Fibroblast of lung (primary cell): ENCODE measurements around the gene GDF2. TPM values are rescaled to one million over a fixed set of nuclear protein-coding genes. Genes with fewer than 3 reads are reported as not detected.

Experiments
- DNase-seq, 2 donors: peaks; one replicate each; pipeline versions ENCODE4 v3.0.0 to v3.0.0-alpha.2; 2010; ENCODE audit warnings: low read depth in 2 of 2
- H2AFZ ChIP-seq: 2 replicates; pipeline ENCODE4 v1.5.1; 2012; ENCODE audit warnings: low read length, control low read depth, inconsistent platforms
- H3K27ac ChIP-seq: 2 replicates; pipeline ENCODE4 v1.5.1; 2011; ENCODE audit warnings: low read length, control low read depth; ENCODE audit not compliant: insufficient read depth
- H3K27me3 ChIP-seq: 2 replicates; pipeline ENCODE4 v1.5.1; 2011; ENCODE audit warnings: mild to moderate bottlenecking, low read length; ENCODE audit not compliant: control insufficient read depth, insufficient read depth
- H3K36me3 ChIP-seq: 2 replicates; pipeline ENCODE4 v1.5.1; 2011; ENCODE audit warnings: low read length; ENCODE audit not compliant: control insufficient read depth, insufficient read depth
- H3K4me1 ChIP-seq: 2 replicates; pipeline ENCODE4 v1.5.1; 2011; ENCODE audit warnings: low read length; ENCODE audit not compliant: control insufficient read depth, insufficient read depth; ENCODE audit errors: extremely low read depth
- H3K4me2 ChIP-seq: 2 replicates; pipeline ENCODE4 v1.5.1; 2011; ENCODE audit warnings: low read length, control low read depth; ENCODE audit not compliant: insufficient read depth; ENCODE audit errors: extremely low read depth
- H3K4me3 ChIP-seq, 4 experiments: fragments of 200-600 bp in 1 of 4; sonication (generic) in 1 of 4; replicated peaks in 1 of 4; 2 replicates each; pipeline ENCODE4 v1.5.1; 2011 to 2016; ENCODE audit warnings: low read length in 4 of 4, low read depth in 3 of 4, mild to moderate bottlenecking in 3 of 4, control low read depth in 2 of 4, inconsistent platforms in 1 of 4, mixed read lengths in 1 of 4; ENCODE audit not compliant: insufficient read depth in 1 of 4; ENCODE audit errors: control extremely low read depth in 1 of 4
- H3K79me2 ChIP-seq: 2 replicates; pipeline ENCODE4 v1.5.1; 2012; ENCODE audit warnings: mild to moderate bottlenecking, low read length, inconsistent platforms; ENCODE audit not compliant: control insufficient read depth, insufficient read depth
- H3K9ac ChIP-seq: 2 replicates; pipeline ENCODE4 v1.5.1; 2011; ENCODE audit warnings: mild to moderate bottlenecking, low read length, control low read depth; ENCODE audit not compliant: insufficient read depth
- H3K9me3 ChIP-seq: 2 replicates; pipeline ENCODE4 v1.5.1; 2012; ENCODE audit warnings: low read depth, low read length; ENCODE audit not compliant: control insufficient read depth, insufficient read depth
- H4K20me1 ChIP-seq: 2 replicates; pipeline ENCODE4 v1.5.1; 2011; ENCODE audit warnings: low read length; ENCODE audit not compliant: control insufficient read depth, insufficient read depth; ENCODE audit errors: extremely low read depth
- EZH2 ChIP-seq: IDR thresholded peaks from 2 replicates; pipeline ENCODE4 v1.5.1; 2012; ENCODE audit warnings: low read length, control low read depth, mild to moderate bottlenecking; ENCODE audit errors: missing control alignments
- polyA plus RNA-seq, 2 donors: library from polyadenylated mRNA; depleted of rRNA in 1 of 2; stranded (reverse) in 1 of 2; unstranded in 1 of 2; fragments of >200 nt; gene quantifications; 2 replicates each; pipeline ENCODE4 v1.2.1, GENCODE V29; 2011 to 2012; ENCODE audit warnings: missing spikeins in 1 of 2
- total RNA-seq: library from RNA; depleted of rRNA; stranded (reverse); fragments of >200 nt; gene quantifications from 2 replicates; pipeline ENCODE4 v1.2.1, GENCODE V29; 2014
- TF ChIP-seq, protein P1 (sequence below), 2 donors: IDR thresholded peaks in 1 of 2; conservative IDR thresholded peaks in 1 of 2; 1 replicate in 1 of 2; 2 replicates in 1 of 2; pipeline ENCODE4 v1.5.1; 2011 to 2012; ENCODE audit warnings: low read length in 2 of 2, control low read depth in 1 of 2, inconsistent platforms in 1 of 2, low read depth in 1 of 2, mild to moderate bottlenecking in 1 of 2

Gene GDF2
- total and polyA plus RNA-seq, 2 donors (not counting 1 experiment from before 2014, with no cell fraction given): not detected

DNA sequence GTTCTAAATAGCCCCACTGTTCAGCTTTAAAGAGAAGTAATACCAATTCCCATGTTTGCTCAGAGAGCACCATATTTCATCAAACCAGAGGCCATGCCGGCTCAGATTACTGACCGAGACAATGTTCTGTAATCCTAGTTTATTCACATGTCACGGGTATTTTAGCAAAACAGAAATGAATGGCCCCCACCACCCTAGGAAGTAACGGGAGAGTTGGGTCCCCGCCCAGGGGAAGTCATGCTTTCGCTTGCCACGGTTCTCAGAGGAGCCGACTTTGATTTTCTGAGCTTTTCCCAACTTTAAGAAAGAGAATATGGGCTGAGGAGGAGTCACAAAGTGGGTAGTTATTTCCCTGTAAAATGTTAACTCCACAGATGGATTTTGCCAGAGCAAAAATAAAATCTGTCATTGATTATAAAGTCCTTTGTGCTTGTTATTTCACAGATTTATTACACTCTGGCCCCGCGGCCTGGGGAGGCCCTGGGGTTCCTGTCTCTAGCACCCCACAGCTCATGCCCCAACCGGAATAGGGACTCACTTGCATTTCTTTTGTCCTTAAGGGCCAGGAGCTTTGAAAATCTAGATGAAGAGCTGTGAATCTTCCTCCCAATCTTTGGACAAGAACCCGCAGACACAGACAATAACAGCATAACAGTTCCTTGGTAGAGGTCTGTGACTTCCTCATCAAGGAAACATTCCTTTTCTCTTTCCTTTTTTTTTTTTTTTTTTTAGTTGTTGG lies 25.9 kb upstream of the GDF2 start:
- H3K4me1 ChIP-seq: no peaks in the 10 kb centered on the region
- H3K36me3 ChIP-seq: no peaks in the 10 kb centered on the region
- H3K79me2 ChIP-seq: no peaks in the 10 kb centered on the region
- H3K4me3 ChIP-seq: peak overlapping the region in 1 of 4 experiments; percentile 14
- no peak overlapping the region for H2AFZ ChIP-seq
- no peak overlapping the region for H3K4me2 ChIP-seq
- peak in 1 of 2 donors; percentile 12 for DNase-seq
- H3K9me3 ChIP-seq: no peaks in the 10 kb centered on the region
- TF ChIP-seq, protein P1, sequence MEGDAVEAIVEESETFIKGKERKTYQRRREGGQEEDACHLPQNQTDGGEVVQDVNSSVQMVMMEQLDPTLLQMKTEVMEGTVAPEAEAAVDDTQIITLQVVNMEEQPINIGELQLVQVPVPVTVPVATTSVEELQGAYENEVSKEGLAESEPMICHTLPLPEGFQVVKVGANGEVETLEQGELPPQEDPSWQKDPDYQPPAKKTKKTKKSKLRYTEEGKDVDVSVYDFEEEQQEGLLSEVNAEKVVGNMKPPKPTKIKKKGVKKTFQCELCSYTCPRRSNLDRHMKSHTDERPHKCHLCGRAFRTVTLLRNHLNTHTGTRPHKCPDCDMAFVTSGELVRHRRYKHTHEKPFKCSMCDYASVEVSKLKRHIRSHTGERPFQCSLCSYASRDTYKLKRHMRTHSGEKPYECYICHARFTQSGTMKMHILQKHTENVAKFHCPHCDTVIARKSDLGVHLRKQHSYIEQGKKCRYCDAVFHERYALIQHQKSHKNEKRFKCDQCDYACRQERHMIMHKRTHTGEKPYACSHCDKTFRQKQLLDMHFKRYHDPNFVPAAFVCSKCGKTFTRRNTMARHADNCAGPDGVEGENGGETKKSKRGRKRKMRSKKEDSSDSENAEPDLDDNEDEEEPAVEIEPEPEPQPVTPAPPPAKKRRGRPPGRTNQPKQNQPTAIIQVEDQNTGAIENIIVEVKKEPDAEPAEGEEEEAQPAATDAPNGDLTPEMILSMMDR (conservative IDR thresholded peaks at IDR 0.05 in 1 of 2, IDR thresholded peaks at IDR 0.05 in 1 of 2; ENCODE audit: low read depth in 1 of 2, low read length in 2 of 2): no peak
- TF ChIP-seq EZH2: no peak
- H4K20me1 ChIP-seq: no peaks in the 10 kb centered on the region
- no peak overlapping the region for H3K27ac ChIP-seq
- no peak overlapping the region for H3K9ac ChIP-seq
- peaks cover 8% of the 10 kb centered on the region for H3K27me3 ChIP-seq

DNA sequence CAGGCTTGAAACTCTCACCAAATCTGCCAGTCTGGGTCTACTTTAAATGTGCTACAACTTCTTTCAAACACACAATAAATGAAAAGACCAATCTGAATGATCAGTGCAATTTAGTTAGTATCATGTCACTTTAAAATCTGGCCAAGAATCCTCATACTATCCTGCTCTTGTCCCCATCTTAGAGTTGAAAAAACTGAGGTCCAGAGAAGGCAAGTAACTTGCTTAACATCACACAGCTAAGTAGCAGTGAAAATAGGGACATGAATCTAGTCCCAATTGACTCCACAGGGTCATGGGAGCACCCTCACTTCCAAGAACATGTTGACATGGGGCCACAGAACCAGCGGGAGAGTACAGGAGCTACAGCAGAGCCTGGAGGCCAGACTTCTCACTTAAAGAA lies 25.3 kb upstream of the GDF2 start:
- Histone ChIP-seq H3K36me3 (no peaks in the 10 kb centered on the region), H2AFZ (no peak overlapping the region), H4K20me1 (no peaks in the 10 kb centered on the region), H3K4me2 (no peak overlapping the region), H3K27me3 (peaks cover 12% of the 10 kb centered on the region), H3K4me3 (no peak overlapping the region), H3K4me1 (no peaks in the 10 kb centered on the region), H3K79me2 (no peaks in the 10 kb centered on the region), H3K9me3 (no peaks in the 10 kb centered on the region), H3K9ac (no peak overlapping the region), H3K27ac (no peak overlapping the region)
- no peak for DNase-seq
- no peak for TF ChIP-seq EZH2
- TF ChIP-seq, protein P1 (conservative IDR thresholded peaks at IDR 0.05 in 1 of 2, IDR thresholded peaks at IDR 0.05 in 1 of 2; ENCODE audit: low read depth in 1 of 2, low read length in 2 of 2): no peak

DNA sequence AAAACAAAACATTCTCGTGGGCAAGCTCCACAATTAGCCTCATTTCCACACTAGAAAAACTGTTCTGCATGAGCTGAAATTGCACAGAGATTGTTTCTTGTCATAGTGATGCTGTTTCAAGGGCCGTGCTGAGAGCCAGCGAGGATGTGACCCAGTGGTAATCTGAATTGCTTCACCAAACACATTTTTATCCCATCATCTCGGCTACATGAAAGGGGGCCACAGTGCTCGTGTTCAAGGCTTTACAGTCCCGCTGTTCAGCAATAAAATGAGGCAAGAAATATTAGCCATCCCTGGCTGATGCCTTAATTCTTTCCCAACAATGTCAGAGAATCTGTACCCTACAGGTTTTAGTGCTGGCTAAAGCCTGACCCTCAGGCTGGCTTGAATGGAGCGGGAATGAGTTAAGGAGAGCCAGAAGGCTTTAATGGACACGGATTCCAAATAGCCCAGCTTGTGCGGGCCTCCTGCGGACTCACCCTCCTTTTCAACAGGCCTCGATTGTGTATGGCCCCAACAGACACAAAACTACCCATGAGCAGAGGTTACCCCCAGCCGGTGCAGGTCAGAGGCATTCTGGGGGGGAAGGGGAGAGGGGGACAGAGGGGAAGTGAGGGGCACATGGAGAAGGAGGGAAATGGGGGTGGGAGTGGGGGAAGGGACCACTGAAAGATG lies 24.3 kb upstream of the GDF2 start:
- no peak overlapping the region for H2AFZ ChIP-seq
- no peaks in the 10 kb centered on the region for H3K79me2 ChIP-seq
- H3K4me3 ChIP-seq: no peak overlapping the region
- no peaks in the 10 kb centered on the region for H4K20me1 ChIP-seq
- H3K27me3 ChIP-seq: peaks cover 14% of the 10 kb centered on the region
- no peak overlapping the region for H3K27ac ChIP-seq
- no peak for DNase-seq
- no peaks in the 10 kb centered on the region for H3K9me3 ChIP-seq
- H3K4me2 ChIP-seq: no peak overlapping the region
- H3K4me1 ChIP-seq: no peaks in the 10 kb centered on the region
- no peak overlapping the region for H3K9ac ChIP-seq
- TF ChIP-seq, protein P1 (conservative IDR thresholded peaks at IDR 0.05 in 1 of 2, IDR thresholded peaks at IDR 0.05 in 1 of 2; ENCODE audit: low read depth in 1 of 2, low read length in 2 of 2): no peak
- TF ChIP-seq EZH2: no peak
- H3K36me3 ChIP-seq: no peaks in the 10 kb centered on the region
